T follicular helper cell (primary cell): ENCODE data around the gene PITPNM3.

Source experiments
- DNase-seq: peaks from one replicate; pipeline ENCODE4 v3.0.0-alpha.2; 2020; ENCODE audit warnings: low read depth

PITPNM3 gene

GRCh38 chr17:6443692-6444570 is 112.4 kb downstream of the PITPNM3 start, which contains the start of gene PIMREG:
Gene PIMREG (plus strand): TSS chr17:6444455. CDS start chr17:6445111, 656 bp downstream.
- peak; percentile 85 for DNase-seq

- no peak for DNase-seq
Observed at GRCh38 chr17:6442775-6443174, 113.6 kb downstream of the PITPNM3 start.

GRCh38 chr17:6439951-6440350 is 116.4 kb downstream of the PITPNM3 start:
- no peak for DNase-seq

- DNase-seq: no peak
Observed at GRCh38 chr17:6437956-6438355, 118.4 kb downstream of the PITPNM3 start.

DNA sequence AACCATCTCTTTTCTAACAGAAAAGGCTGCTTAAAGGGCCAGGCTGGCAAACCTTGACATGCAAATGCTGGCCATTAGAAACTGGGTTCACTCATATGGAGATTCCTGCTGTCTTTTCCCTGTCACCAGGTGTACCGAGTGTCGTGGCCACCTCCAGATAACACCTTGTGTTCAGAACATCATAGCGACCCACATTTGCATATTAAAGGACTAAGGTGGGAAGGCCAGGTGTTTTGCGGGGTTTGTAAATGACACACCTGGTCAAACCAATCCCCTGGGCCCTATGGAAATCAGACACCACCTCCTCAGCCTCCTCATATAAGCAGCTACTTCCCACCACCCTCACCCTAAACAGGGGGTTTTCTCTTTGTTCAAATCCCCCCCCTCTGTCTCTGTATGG is 118.9 kb downstream of the PITPNM3 start:
- DNase-seq: no peak

- DNase-seq: peak; percentile 27
Observed at GRCh38 chr17:6435968-6436367, 120.4 kb downstream of the PITPNM3 start.

GRCh38 chr17:6435051-6435450 is 121.3 kb downstream of the PITPNM3 start, which contains the start of gene AIPL1:
Gene AIPL1 (minus strand): TSS chr17:6435121. CDS start chr17:6435104, 17 bp downstream.
- no peak for DNase-seq

- no peak for DNase-seq
Observed at GRCh38 chr17:6430769-6431168, 125.6 kb downstream of the PITPNM3 start.

DNA sequence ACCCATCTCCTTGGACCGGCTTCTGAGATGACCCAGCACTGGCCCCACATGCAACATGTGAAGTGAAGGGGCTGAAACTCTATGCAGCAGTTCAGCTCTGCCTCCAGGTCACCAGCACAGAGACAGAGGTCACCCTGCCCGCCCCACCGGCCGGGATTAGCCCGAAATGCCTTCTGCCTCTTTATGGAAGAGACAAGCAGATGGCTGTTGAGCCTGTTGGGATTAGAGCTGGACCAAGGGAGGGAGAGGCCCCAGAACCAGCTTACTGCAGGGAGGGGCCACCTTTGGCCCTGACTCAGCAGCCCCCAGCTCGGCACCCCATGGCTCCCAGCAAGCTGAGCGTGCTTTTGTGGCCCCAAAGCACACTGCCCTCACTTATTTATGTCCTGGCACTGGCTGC is 127.1 kb downstream of the PITPNM3 start:
- no peak for DNase-seq

DNA sequence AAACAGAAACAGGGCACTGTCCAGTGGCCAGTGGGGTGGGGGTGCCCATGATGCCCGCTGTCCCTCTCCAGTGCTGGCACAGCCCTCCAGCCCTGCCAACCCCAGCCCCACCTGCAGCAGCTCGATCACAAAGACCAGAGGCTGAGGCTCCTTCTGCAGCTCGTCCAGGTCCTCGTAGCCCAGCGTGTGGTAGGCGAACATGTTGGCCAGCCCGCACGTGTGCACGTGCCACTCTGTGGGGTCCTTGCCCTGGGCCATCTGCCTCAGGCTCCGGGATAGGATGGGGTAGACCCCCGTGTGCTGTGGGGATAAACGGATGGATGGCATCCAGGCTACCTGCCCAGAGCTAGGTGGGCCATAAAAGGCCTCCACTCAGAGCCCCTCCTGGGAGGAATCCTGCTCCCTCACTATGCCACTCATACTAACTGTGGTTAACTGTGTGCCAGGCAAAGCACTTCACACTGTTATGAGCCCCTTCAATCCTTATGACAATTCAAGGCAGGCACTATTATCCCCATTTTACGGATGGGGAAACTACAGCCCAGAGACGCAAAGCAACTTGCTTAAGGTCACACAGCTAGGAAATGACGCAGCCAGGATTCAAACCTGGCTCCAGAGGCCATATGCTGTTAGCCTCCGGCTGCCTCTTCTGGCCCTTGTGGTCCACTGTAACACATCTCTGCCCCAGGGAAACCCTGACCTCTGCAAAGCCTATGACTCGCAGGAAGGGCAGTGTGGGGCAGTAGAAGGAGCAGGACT is 128.0 kb downstream of the PITPNM3 start:
- DNase-seq: no peak

DNA sequence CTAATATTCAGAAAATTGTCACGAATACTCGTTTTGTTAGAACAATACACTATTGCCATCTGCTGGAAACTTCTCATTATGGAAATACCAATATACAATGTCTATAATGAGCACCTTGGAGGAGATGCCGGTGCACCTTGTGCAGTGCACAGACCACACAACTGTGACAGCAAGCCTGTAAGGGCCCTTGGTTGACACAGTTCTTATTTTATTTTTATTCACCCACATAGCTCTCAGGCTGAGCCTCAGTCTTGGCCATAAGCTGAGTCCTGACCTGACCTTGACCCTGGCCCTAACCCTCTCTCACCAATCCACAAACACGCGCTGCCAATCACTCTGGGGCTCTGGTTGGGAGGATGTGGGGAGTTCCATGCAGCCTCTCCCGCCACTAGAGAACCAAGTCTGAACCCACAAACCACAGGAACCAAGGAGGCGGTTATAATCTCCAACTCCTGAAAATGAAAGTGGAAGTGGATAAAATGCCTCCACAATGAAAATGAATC is 129.0 kb downstream of the PITPNM3 start:
- DNase-seq: no peak

DNA sequence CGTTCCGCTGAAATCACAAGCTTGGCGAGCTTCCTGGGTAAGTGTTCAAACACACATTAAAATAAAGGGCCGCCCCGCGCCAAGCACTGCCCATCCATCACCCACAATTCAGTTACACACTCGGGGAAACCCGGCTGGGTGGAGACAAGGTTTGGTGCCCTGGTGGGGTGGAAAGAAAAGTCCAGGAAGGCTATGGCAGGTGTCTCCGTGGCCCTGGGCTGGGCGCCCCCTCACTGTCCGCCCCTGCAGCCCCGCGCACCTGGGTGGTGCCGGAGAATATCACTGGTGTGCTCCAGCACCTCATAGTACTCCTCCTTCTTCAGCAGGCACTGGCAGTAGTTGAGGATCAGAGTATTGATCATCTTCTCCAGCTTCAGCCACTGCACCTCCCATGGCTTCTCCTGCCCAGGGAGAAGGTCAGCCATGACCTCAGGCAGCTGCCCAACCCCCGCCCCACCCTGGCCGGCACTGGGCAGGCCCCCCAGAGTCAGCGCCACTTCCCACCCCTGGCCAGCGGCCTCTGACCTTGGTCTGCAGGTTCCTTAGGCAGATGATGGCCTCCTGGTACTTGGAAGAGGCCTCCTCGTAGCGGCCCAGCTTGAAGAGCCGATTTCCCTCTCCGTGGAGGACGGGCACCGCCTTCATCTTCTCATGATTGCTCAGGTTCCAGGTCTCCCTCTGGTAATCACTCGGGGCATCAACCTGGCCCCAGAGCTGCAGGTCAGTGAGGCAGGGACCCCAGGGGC is 129.8 kb downstream of the PITPNM3 start:
- no peak for DNase-seq

GRCh38 chr17:6425407-6425806 is 130.9 kb downstream of the PITPNM3 start:
- no peak for DNase-seq

DNA sequence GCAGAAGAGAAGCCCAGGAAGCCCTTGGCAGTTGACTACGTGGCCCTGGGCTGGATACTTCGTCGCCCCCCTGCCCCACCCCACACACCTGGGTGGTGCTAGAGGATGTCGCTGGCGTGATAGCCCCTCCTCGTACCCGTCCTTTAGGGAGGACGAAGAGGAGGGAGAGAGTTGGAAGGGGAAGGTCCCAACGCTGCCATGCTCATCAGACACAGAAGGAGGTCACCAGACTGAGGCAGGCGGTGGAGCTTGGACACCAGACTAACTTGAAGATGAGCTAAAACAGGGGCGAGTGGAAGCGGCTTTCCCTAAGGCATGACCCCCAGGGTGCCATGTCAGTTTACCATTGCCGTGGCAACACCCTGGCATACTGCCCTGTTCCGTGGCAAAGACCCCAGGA is 132.4 kb downstream of the PITPNM3 start:
- DNase-seq: no peak

- DNase-seq: no peak
Observed at GRCh38 chr17:6422654-6423241, 133.6 kb downstream of the PITPNM3 start.

DNA sequence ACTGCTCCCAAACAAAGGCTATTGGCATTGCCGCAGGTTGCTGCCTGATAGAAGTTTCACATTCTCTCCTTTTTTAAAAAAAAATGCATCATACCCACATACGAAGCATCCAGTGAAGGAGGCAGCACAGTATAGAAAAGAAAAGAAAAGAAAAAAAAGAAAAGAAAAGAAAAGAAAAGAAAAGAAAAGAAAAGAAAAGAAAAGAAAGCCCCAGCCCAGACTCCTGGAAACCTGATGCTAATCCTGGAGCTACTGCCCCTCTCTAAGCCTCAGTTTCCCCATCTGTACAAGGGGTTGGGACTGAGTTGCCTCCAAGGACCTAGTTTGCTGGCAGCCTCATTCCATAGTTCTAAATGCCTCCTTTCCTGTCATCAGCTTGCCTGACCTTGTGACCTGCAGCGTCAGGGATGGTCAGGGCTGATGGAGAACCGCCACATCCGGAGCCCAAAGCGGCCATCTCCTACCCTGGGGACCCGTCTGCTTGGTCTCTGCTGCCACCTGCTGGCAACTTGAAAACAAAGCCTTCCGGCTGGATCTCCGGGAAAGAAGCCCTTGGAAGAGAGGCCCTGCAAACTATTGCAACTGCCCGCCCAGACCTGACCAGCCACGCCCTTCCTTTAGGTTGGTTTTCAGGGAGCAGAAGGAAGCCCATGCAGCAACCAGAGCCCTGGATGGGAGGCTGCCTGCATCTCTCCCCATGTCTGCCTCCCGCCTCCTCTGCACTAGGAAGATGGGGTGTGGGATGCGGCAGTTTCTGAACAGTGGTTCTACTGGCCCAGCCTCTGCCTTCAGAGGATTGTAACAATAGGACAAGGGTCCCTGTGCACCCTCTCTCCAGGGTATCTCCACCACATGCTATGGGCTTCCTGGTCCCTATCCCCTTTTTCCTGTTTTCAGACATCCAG is 134.4 kb downstream of the PITPNM3 start:
- peak; percentile 53 for DNase-seq

- no peak for DNase-seq
Observed at GRCh38 chr17:6420173-6420641, 136.1 kb downstream of the PITPNM3 start.

DNA sequence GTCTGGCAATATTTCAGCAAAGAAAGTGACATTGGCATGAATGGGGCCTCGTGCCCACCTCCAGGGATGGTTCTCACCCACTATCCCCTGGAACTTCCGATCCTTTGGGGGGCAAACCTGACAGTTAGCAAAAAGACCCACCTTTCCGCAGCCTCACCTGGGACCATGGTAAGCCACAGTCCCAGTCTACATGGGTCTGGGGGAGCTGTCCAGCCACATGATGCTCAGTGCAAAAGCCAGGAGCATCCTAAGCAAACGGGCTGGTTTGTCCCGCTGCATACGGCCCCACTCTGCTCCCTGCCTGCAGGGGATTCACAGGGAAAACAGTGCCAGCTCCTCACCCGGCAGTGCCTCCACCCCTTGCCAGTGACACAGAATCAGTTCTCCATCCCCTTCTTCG is 140.7 kb downstream of the PITPNM3 start:
- no peak for DNase-seq

DNA sequence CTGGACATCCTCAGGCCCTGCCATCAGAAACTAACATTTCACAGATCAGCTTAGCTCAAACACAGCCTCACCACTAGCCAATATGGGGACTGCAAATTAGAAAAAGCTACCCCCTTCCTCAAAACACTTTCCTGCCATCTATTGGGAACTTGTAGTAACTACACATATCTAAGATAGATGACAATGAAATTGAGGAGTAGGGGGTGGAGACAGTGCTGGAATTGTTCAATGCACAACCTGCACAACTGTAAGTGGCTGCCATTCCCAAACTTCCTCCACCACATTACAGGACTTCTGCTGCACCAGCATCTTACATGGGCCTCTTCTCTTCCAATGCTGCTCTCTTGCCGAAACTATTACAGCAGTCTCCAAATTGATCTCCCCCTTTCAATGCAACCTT is 143.3 kb downstream of the PITPNM3 start:
- DNase-seq: no peak

- no peak for DNase-seq
Observed at GRCh38 chr17:6408735-6409134, 147.6 kb downstream of the PITPNM3 start.
